Effector memory CD4-positive, alpha-beta T cell (primary cell): ENCODE measurements around the gene QRICH2.

Experiments used
- DNase-seq, 3 donors: peaks; one replicate each; pipeline ENCODE4 v3.0.0-alpha.2; 2020
- H3K27ac ChIP-seq: 2 replicates; pipeline ENCODE4 v1.7.0; 2013; ENCODE audit warnings: mild to moderate bottlenecking, low read length, moderate library complexity; ENCODE audit not compliant: insufficient read depth, poor library complexity, severe bottlenecking
- H3K27me3 ChIP-seq: replicated peaks from 2 replicates; pipeline ENCODE4 v1.7.0; 2013; ENCODE audit warnings: mild to moderate bottlenecking, low read length; ENCODE audit not compliant: insufficient read depth, control insufficient read depth, poor library complexity, severe bottlenecking
- H3K36me3 ChIP-seq: 2 replicates; pipeline ENCODE4 v1.7.0; 2013; ENCODE audit warnings: mild to moderate bottlenecking, low read length, moderate library complexity; ENCODE audit not compliant: control insufficient read depth, insufficient read depth
- H3K4me1 ChIP-seq: 2 replicates; pipeline ENCODE4 v1.7.0; 2013; ENCODE audit warnings: low read length, mild to moderate bottlenecking; ENCODE audit not compliant: control insufficient read depth, insufficient read depth, poor library complexity, severe bottlenecking
- H3K4me3 ChIP-seq: 2 replicates; pipeline ENCODE4 v1.7.0; 2013; ENCODE audit warnings: low read length, low read depth, mild to moderate bottlenecking; ENCODE audit not compliant: insufficient read depth, poor library complexity, severe bottlenecking
- H3K9me3 ChIP-seq: 2 replicates; pipeline ENCODE4 v1.7.0; 2013; ENCODE audit warnings: mild to moderate bottlenecking, low read length, moderate library complexity; ENCODE audit not compliant: control insufficient read depth

QRICH2 gene

GRCh38 chr17:76304226-76305134 lies 3.6 kb downstream of the QRICH2 start:
- H3K9me3 ChIP-seq = no peaks in the 10 kb centered on the region
- H3K36me3 ChIP-seq = peaks cover 1% of the 10 kb centered on the region
- no peak overlapping the region for H3K27ac ChIP-seq
- H3K4me3 ChIP-seq = no peak overlapping the region
- DNase-seq = no peak
- no peaks in the 10 kb centered on the region for H3K27me3 ChIP-seq
- H3K4me1 ChIP-seq = no peaks in the 10 kb centered on the region

- Histone ChIP-seq H3K4me1 (no peaks in the 10 kb centered on the region), H3K9me3 (no peaks in the 10 kb centered on the region), H3K36me3 (no peaks in the 10 kb centered on the region), H3K27ac (no peak overlapping the region), H3K4me3 (no peak overlapping the region), H3K27me3 (no peaks in the 10 kb centered on the region)
- DNase-seq = no peak
These were observed 10.6 kb downstream of the QRICH2 start for GRCh38 chr17:76297436-76297835.

- no peak for DNase-seq
- H3K27me3 ChIP-seq = no peaks in the 10 kb centered on the region
These were observed 11.2 kb downstream of the QRICH2 start for GRCh38 chr17:76296889-76297288.

GRCh38 chr17:76296186-76296585 lies 11.9 kb downstream of the QRICH2 start:
- H3K27ac ChIP-seq = no peak overlapping the region
- H3K9me3 ChIP-seq = no peaks in the 10 kb centered on the region
- DNase-seq = no peak

More at GRCh38 chr17:76296889-76297288, 11.2 kb downstream of the QRICH2 start:
- no peak overlapping the region for H3K27ac ChIP-seq
- H3K36me3 ChIP-seq = no peaks in the 10 kb centered on the region
- H3K4me1 ChIP-seq = no peaks in the 10 kb centered on the region
- no peak overlapping the region for H3K4me3 ChIP-seq
- H3K9me3 ChIP-seq = no peaks in the 10 kb centered on the region

GRCh38 chr17:76293106-76293505 lies 15.0 kb downstream of the QRICH2 start:
- Histone ChIP-seq H3K27me3 (no peaks in the 10 kb centered on the region), H3K4me1 (no peaks in the 10 kb centered on the region), H3K9me3 (no peaks in the 10 kb centered on the region), H3K4me3 (no peak overlapping the region), H3K36me3 (no peaks in the 10 kb centered on the region), H3K27ac (no peak overlapping the region)
- DNase-seq = no peak

More at GRCh38 chr17:76296186-76296585, 11.9 kb downstream of the QRICH2 start:
- Histone ChIP-seq H3K4me3 (no peak overlapping the region), H3K4me1 (no peaks in the 10 kb centered on the region), H3K36me3 (no peaks in the 10 kb centered on the region), H3K27me3 (no peaks in the 10 kb centered on the region)

GRCh38 chr17:76292567-76292966 lies 15.5 kb downstream of the QRICH2 start:
- DNase-seq = no peak
- no peak overlapping the region for H3K27ac ChIP-seq
- no peaks in the 10 kb centered on the region for H3K4me1 ChIP-seq
- H3K9me3 ChIP-seq = no peaks in the 10 kb centered on the region
- H3K27me3 ChIP-seq = no peaks in the 10 kb centered on the region
- H3K36me3 ChIP-seq = no peaks in the 10 kb centered on the region
- H3K4me3 ChIP-seq = no peak overlapping the region

GRCh38 chr17:76281573-76282371 lies 26.3 kb downstream of the QRICH2 start:
- H3K4me3 ChIP-seq = no peak overlapping the region
- H3K9me3 ChIP-seq = no peaks in the 10 kb centered on the region
- no peak overlapping the region for H3K27ac ChIP-seq
- peaks cover 4% of the 10 kb centered on the region for H3K4me1 ChIP-seq
- H3K36me3 ChIP-seq = no peaks in the 10 kb centered on the region
- H3K27me3 ChIP-seq = no peaks in the 10 kb centered on the region
- DNase-seq = no peak

GRCh38 chr17:76280650-76281049 lies 27.4 kb downstream of the QRICH2 start:
- Histone ChIP-seq H3K4me3 (no peak overlapping the region), H3K27me3 (no peaks in the 10 kb centered on the region), H3K4me1 (peaks cover 4% of the 10 kb centered on the region), H3K27ac (no peak overlapping the region), H3K36me3 (no peaks in the 10 kb centered on the region), H3K9me3 (no peaks in the 10 kb centered on the region)
- DNase-seq = no peak

- Histone ChIP-seq H3K27ac (no peak overlapping the region), H3K4me1 (peaks cover 4% of the 10 kb centered on the region), H3K27me3 (no peaks in the 10 kb centered on the region), H3K9me3 (no peaks in the 10 kb centered on the region), H3K4me3 (no peak overlapping the region), H3K36me3 (no peaks in the 10 kb centered on the region)
- no peak for DNase-seq
These were observed 28.3 kb downstream of the QRICH2 start for GRCh38 chr17:76279742-76280287.
